A549 (cell line): ENCODE data around the gene EBF3. TPM values are rescaled to one million over a fixed set of nuclear protein-coding genes. Genes with fewer than 3 reads are reported as not detected.

Source experiments
- ATAC-seq, 2 experiments: fragments of 200-7000 bp in 1 of 2; fragments of >200 bp in 1 of 2; cut with Nextera tagmentation in 1 of 2; cut with Tn5 transposase in 1 of 2; 3 replicates each; pipeline versions ENCODE4 v1.8.0 to v1.9.1; 2018 to 2020; ENCODE audit warnings: mild to moderate bottlenecking in 1 of 2, moderate library complexity in 1 of 2
- CTCF ChIA-PET: fragments of 300-600 bp; sonication (Branson Sonifier 250); formaldehyde crosslinking; extraction: SDS; loops from one replicate; lab custom pipeline; 2021; ENCODE audit warnings: antibody characterized with exemption, inconsistent platforms; lab: Yijun Ruan, JAX
- POLR2A ChIA-PET: fragments of 350-600 bp; formaldehyde crosslinking; extraction: SDS; loops from one replicate; lab custom pipeline; 2021; ENCODE audit warnings: antibody characterized with exemption, inconsistent platforms; lab: Yijun Ruan, JAX
- DNase-seq, 2 experiments: peaks; one replicate each; pipeline versions ENCODE4 v3.0.0 to v3.0.0-alpha.2; 2011 to 2016; ENCODE audit warnings: low read depth in 1 of 2, low spot score in 1 of 2
- FAIRE-seq: peaks from 2 replicates; lab custom pipeline; 2011; peaks lifted over from hg19 to GRCh38; lab: Jason Lieb, UNC
- H3K27ac ChIP-seq, 2 experiments: fragments of >200 bp; sonication (Bioruptor Twin); formaldehyde crosslinking; 3 replicates each; pipeline ENCODE4 v1.5.1; 2016 to 2017
- H3K4me1 ChIP-seq: fragments of >200 bp; sonication (Bioruptor Twin); formaldehyde crosslinking; 3 replicates; pipeline ENCODE4 v1.6.1; 2016
- H3K4me2 ChIP-seq: fragments of >200 bp; sonication (Bioruptor Twin); formaldehyde crosslinking; 3 replicates; pipeline ENCODE4 v1.6.1; 2016
- H3K4me3 ChIP-seq: fragments of >200 bp; sonication (Bioruptor Twin); formaldehyde crosslinking; 3 replicates; pipeline ENCODE4 v1.5.1; 2016
- H3K9me3 ChIP-seq: fragments of >200 bp; sonication (Bioruptor Twin); formaldehyde crosslinking; 3 replicates; pipeline ENCODE4 v1.6.1; 2016
- CBX8 ChIP-seq: fragments of 200-600 bp; sonication (generic); IDR thresholded peaks from 2 replicates; pipeline ENCODE4 v1.6.1; 2016
- CEBPB ChIP-seq, 2 experiments: fragments of >200 bp in 1 of 2; sonication (Bioruptor Twin) in 1 of 2; formaldehyde crosslinking in 1 of 2; IDR thresholded peaks; 2 replicates each; pipeline ENCODE4 v1.6.1; 2012 to 2016
- CTCF ChIP-seq: fragments of >200 bp; sonication (Bioruptor Twin); formaldehyde crosslinking; IDR thresholded peaks from 3 replicates; pipeline ENCODE4 v1.5.1; 2016
- E2F6 ChIP-seq: IDR thresholded peaks from 2 replicates; pipeline ENCODE4 v1.6.1; 2012; ENCODE audit warnings: low read depth, borderline replicate concordance
- EHF ChIP-seq: fragments of 250-450 bp; sonication (Bioruptor Pico); IDR thresholded peaks from 2 replicates; pipeline ENCODE4 v1.5.0; 2020; ENCODE audit warnings: mild to moderate bottlenecking
- EP300 ChIP-seq, 2 experiments: fragments of >200 bp; sonication (Bioruptor Twin); formaldehyde crosslinking; IDR thresholded peaks; 2 replicates in 1 of 2; 3 replicates in 1 of 2; pipeline ENCODE4 v1.6.1; 2016 to 2017
- FOSB ChIP-seq: fragments of 250-450 bp; sonication (Bioruptor Pico); IDR thresholded peaks from 2 replicates; pipeline ENCODE4 v1.5.0; 2020; ENCODE audit warnings: mild to moderate bottlenecking, moderate library complexity
- FOSL2 ChIP-seq, 2 experiments: fragments of 450-650 bp in 1 of 2; fragments of >200 bp in 1 of 2; sonication (Bioruptor Twin) in 1 of 2; formaldehyde crosslinking; IDR thresholded peaks; 2 replicates each; pipeline versions ENCODE4 v1.5.0 to v1.6.1; 2016 to 2020; ENCODE audit warnings: mild to moderate bottlenecking in 1 of 2, moderate library complexity in 1 of 2
- GATA3 ChIP-seq: IDR thresholded peaks from 2 replicates; pipeline ENCODE4 v1.6.1; 2012; ENCODE audit warnings: borderline replicate concordance
- HDAC2 ChIP-seq: fragments of 200-600 bp; sonication (generic); IDR thresholded peaks from 2 replicates; pipeline ENCODE4 v1.6.1; 2016
- HMGXB4 ChIP-seq: fragments of 250-450 bp; sonication (Bioruptor Pico); IDR thresholded peaks from 2 replicates; pipeline ENCODE4 v1.5.0; 2021; ENCODE audit warnings: mild to moderate bottlenecking, moderate library complexity, borderline replicate concordance
- HOXB13 ChIP-seq: fragments of 250-450 bp; sonication (Bioruptor Pico); IDR thresholded peaks from 2 replicates; pipeline ENCODE4 v1.5.0; 2020; ENCODE audit warnings: low read depth, mild to moderate bottlenecking, moderate library complexity
- KDM5A ChIP-seq: fragments of 200-600 bp; sonication (generic); IDR thresholded peaks from 2 replicates; pipeline ENCODE4 v1.6.1; 2016; ENCODE audit warnings: antibody characterized with exemption, mild to moderate bottlenecking
- MAZ ChIP-seq: fragments of 150-350 bp; IDR thresholded peaks from 2 replicates; pipeline ENCODE4 v1.6.1; 2014; ENCODE audit warnings: antibody characterized with exemption, low read depth, low read length, borderline replicate concordance
- MYC ChIP-seq: IDR thresholded peaks from 2 replicates; pipeline ENCODE4 v1.6.1; 2012; ENCODE audit warnings: mild to moderate bottlenecking, inconsistent platforms, low read length, improper control_type of control experiment, borderline replicate concordance
- NR3C1 ChIP-seq: fragments of >200 bp; sonication (Bioruptor Twin); formaldehyde crosslinking; IDR thresholded peaks from 3 replicates; pipeline ENCODE4 v1.6.1; 2017
- PHF8 ChIP-seq: fragments of 200-600 bp; sonication (generic); IDR thresholded peaks from 2 replicates; pipeline ENCODE4 v1.6.1; 2016; ENCODE audit warnings: low read depth, mild to moderate bottlenecking, antibody characterized with exemption, moderate library complexity, borderline replicate concordance
- RAD21 ChIP-seq, 2 experiments: fragments of >200 bp in 1 of 2; sonication (Bioruptor Twin) in 1 of 2; formaldehyde crosslinking in 1 of 2; IDR thresholded peaks in 1 of 2; conservative IDR thresholded peaks in 1 of 2; 2 replicates in 1 of 2; 3 replicates in 1 of 2; pipeline ENCODE4 v1.6.1; 2012 to 2018; ENCODE audit warnings: inconsistent platforms in 1 of 2
- REST ChIP-seq: fragments of 200-600 bp; sonication (generic); IDR thresholded peaks from 2 replicates; pipeline ENCODE4 v1.6.1; 2016; ENCODE audit warnings: antibody characterized with exemption, mild to moderate bottlenecking, moderate library complexity
- TFCP2L1 ChIP-seq: fragments of 250-450 bp; sonication (Bioruptor Pico); IDR thresholded peaks from 2 replicates; pipeline ENCODE4 v1.5.0; 2021; ENCODE audit warnings: mild to moderate bottlenecking
- ZC3H11A ChIP-seq: fragments of 450-650 bp; IDR thresholded peaks from 2 replicates; pipeline ENCODE4 v1.6.1; 2014; ENCODE audit warnings: antibody characterized with exemption, mild to moderate bottlenecking
- ZFP36 ChIP-seq: fragments of 450-650 bp; IDR thresholded peaks from 2 replicates; pipeline ENCODE4 v1.6.1; 2014; ENCODE audit warnings: borderline replicate concordance; ENCODE audit not compliant: partially characterized antibody
- ZSCAN20 ChIP-seq: fragments of 250-450 bp; sonication (Bioruptor Pico); IDR thresholded peaks from 2 replicates; pipeline ENCODE4 v1.8.0; 2022; ENCODE audit warnings: mild to moderate bottlenecking, moderate library complexity
- WGBS: methylation state at CpG from one replicate; pipeline ENCODE4 v1.1.6; 2017; ENCODE audit errors: missing lambda C conversion rate; 5-methylcytosine and 5-hydroxymethylcytosine counted together
- polyA plus RNA-seq, 4 experiments: library from polyadenylated mRNA; depleted of rRNA in 3 of 4; stranded (reverse); fragments of >200 nt; fragmentation: RNase III in 1 of 4; extraction: RNeasy Plus Mini Kit Qiagen cat#74134 plus additional on column Dnase treatment in 1 of 4; gene quantifications; 2 replicates in 3 of 4; 3 replicates in 1 of 4; pipeline ENCODE4 v1.2.3, GENCODE V29; 2011 to 2017

Gene EBF3
- polyA plus RNA-seq, 2 of the 4 experiments (the other 2 are of a cell fraction): 0.12 TPM; not detected in 1

GRCh38 chr10:129836253-129836652, 127.8 kb downstream of the EBF3 start:
- Histone ChIP-seq H3K27ac (no peak overlapping the region), H3K4me3 (no peak overlapping the region), H3K4me2 (no peak overlapping the region), H3K4me1 (no peaks in the 10 kb centered on the region), H3K9me3 (no peaks in the 10 kb centered on the region)
- ATAC-seq (no peak), FAIRE-seq (no peak), DNase-seq (no peak)
- 76% methylated on average over 7 of the region's 7 CpGs for WGBS
- TF ChIP-seq PHF8: no peak
- TF ChIP-seq CTCF: no peak
- TF ChIP-seq MYC: no peak
- no peak for TF ChIP-seq HMGXB4
- TF ChIP-seq FOSB (CRISPR knock-in tag): no peak
- no peak for TF ChIP-seq CBX8
- no peak for TF ChIP-seq MAZ
- no peak for TF ChIP-seq ZC3H11A
- TF ChIP-seq REST: no peak
- CTCF ChIA-PET: no interaction called here
- POLR2A ChIA-PET: no interaction called here

GRCh38 chr10:129833994-129834739, 129.9 kb downstream of the EBF3 start:
- 25% methylated on average over 14 of the region's 15 CpGs for WGBS
- CTCF ChIA-PET: no interaction called here
- no peaks in the 10 kb centered on the region for H3K4me1 ChIP-seq
- DNase-seq (no peak), ATAC-seq (no peak), FAIRE-seq (no peak)
- no peak overlapping the region for H3K4me2 ChIP-seq
- H3K4me3 ChIP-seq: no peak overlapping the region
- no peak overlapping the region for H3K27ac ChIP-seq
- no peaks in the 10 kb centered on the region for H3K9me3 ChIP-seq
- POLR2A ChIA-PET: no interaction called here
- TF ChIP-seq HDAC2 (no peak), KDM5A (no peak), EHF (no peak), EP300 (IDR thresholded peaks at IDR 0.05) (no peak), ZFP36 (no peak), GATA3 (no peak), FOSL2 (IDR thresholded peaks at IDR 0.05) (no peak), FOSL2 (CRISPR knock-in tag; IDR thresholded peaks at IDR 0.05) (no peak), RAD21 (conservative IDR thresholded peaks at IDR 0.05 in 1 of 2, IDR thresholded peaks at IDR 0.05 in 1 of 2) (no peak), E2F6 (no peak), CEBPB (IDR thresholded peaks at IDR 0.05) (no peak), REST (no peak), ZSCAN20 (CRISPR knock-in tag) (no peak), TFCP2L1 (no peak), HOXB13 (no peak), NR3C1 (no peak)
